ENCODE data around the gene MALAT1. TPM values are rescaled to one million over a fixed set of nuclear protein-coding genes. Genes with fewer than 3 reads are reported as not detected.

MALAT1 gene
- total and polyA plus RNA-seq, 2 experiments from 2014 or later, result 2,206 to 6,020 TPM

GRCh38 chr11:65504674-65505465, 6.0 kb downstream of the MALAT1 start:
- Histone ChIP-seq H3K9me2 (ENCODE audit: insufficient read depth) (no peaks in the 10 kb centered on the region), H3K27me3 (ENCODE audit: insufficient read depth) (no peaks in the 10 kb centered on the region), H3K27ac (ENCODE audit: low read depth) (peak overlapping the region; percentile 34), H3K4me3 (peak overlapping the region; percentile 65), H3K36me3 (ENCODE audit: insufficient read depth) (peaks cover 57% of the 10 kb centered on the region), H3K4me2 (peak overlapping the region; percentile 84), H3K79me2 (replicated peaks; ENCODE audit: insufficient read depth) (peaks cover 65% of the 10 kb centered on the region), H3K4me1 (ENCODE audit: insufficient read depth) (peaks cover 25% of the 10 kb centered on the region), H4K20me1 (replicated peaks; ENCODE audit: insufficient read depth) (peaks cover 56% of the 10 kb centered on the region), H2AFZ (no peak overlapping the region), H3F3A (replicated peaks; ENCODE audit: low read depth) (peaks cover 74% of the 10 kb centered on the region)
- ATAC-seq (no peak), DNase-seq (ENCODE audit: low spot score) (no peak)
- Mint-ChIP-seq H3K27ac (peak overlapping the region; percentile 23; the same call in 1 of the 2 replicates), H3K27me3 (ENCODE audit: insufficient read depth, low read depth, poor library complexity) (peaks cover 58% of the 10 kb centered on the region), H3K4me1 (peaks cover 40% of the 10 kb centered on the region), H3K9me3 (peaks cover 15% of the 10 kb centered on the region; the same call in 2 of the 3 replicates), H3K4me3 (no peak overlapping the region), H3K36me3 (ENCODE audit: low read depth) (no peaks in the 10 kb centered on the region; the same call in 2 of the 3 replicates)
- no peak for TF ChIP-seq JUNB (IDR thresholded peaks at IDR 0.05; ENCODE audit: unreplicated experiment)
- TF ChIP-seq NANOG (IDR thresholded peaks at IDR 0.05; ENCODE audit: borderline replicate concordance), result no peak
- no peak for TF ChIP-seq ZNF114 (CRISPR knock-in tag; IDR thresholded peaks at IDR 0.05)
- TF ChIP-seq, protein P1, sequence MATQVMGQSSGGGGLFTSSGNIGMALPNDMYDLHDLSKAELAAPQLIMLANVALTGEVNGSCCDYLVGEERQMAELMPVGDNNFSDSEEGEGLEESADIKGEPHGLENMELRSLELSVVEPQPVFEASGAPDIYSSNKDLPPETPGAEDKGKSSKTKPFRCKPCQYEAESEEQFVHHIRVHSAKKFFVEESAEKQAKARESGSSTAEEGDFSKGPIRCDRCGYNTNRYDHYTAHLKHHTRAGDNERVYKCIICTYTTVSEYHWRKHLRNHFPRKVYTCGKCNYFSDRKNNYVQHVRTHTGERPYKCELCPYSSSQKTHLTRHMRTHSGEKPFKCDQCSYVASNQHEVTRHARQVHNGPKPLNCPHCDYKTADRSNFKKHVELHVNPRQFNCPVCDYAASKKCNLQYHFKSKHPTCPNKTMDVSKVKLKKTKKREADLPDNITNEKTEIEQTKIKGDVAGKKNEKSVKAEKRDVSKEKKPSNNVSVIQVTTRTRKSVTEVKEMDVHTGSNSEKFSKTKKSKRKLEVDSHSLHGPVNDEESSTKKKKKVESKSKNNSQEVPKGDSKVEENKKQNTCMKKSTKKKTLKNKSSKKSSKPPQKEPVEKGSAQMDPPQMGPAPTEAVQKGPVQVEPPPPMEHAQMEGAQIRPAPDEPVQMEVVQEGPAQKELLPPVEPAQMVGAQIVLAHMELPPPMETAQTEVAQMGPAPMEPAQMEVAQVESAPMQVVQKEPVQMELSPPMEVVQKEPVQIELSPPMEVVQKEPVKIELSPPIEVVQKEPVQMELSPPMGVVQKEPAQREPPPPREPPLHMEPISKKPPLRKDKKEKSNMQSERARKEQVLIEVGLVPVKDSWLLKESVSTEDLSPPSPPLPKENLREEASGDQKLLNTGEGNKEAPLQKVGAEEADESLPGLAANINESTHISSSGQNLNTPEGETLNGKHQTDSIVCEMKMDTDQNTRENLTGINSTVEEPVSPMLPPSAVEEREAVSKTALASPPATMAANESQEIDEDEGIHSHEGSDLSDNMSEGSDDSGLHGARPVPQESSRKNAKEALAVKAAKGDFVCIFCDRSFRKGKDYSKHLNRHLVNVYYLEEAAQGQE (IDR thresholded peaks at IDR 0.05; ENCODE audit: unreplicated experiment), result no peak
- TF ChIP-seq POLR2AphosphoS5 (IDR thresholded peaks at IDR 0.05; ENCODE audit: low read depth), result peak; percentile 11; the same call in 1 of the 2 replicates
- TF ChIP-seq EZH2 (IDR thresholded peaks at IDR 0.05; ENCODE audit: low read depth, unreplicated experiment), result no peak

- no peak for DNase-seq (ENCODE audit: low spot score)
- H3K4me3 ChIP-seq, result peak overlapping the region; percentile 65
- no peaks in the 10 kb centered on the region; the same call in 2 of the 3 replicates for H3K36me3 Mint-ChIP-seq (ENCODE audit: low read depth)
- peaks cover 66% of the 10 kb centered on the region for H3F3A ChIP-seq (replicated peaks; ENCODE audit: low read depth)
- H3K27me3 Mint-ChIP-seq (ENCODE audit: insufficient read depth, low read depth, poor library complexity), result peaks cover 59% of the 10 kb centered on the region
- peak; percentile 40; the same call in 1 of the 2 replicates for TF ChIP-seq POLR2AphosphoS5 (IDR thresholded peaks at IDR 0.05; ENCODE audit: low read depth)
- TF ChIP-seq, protein P2, sequence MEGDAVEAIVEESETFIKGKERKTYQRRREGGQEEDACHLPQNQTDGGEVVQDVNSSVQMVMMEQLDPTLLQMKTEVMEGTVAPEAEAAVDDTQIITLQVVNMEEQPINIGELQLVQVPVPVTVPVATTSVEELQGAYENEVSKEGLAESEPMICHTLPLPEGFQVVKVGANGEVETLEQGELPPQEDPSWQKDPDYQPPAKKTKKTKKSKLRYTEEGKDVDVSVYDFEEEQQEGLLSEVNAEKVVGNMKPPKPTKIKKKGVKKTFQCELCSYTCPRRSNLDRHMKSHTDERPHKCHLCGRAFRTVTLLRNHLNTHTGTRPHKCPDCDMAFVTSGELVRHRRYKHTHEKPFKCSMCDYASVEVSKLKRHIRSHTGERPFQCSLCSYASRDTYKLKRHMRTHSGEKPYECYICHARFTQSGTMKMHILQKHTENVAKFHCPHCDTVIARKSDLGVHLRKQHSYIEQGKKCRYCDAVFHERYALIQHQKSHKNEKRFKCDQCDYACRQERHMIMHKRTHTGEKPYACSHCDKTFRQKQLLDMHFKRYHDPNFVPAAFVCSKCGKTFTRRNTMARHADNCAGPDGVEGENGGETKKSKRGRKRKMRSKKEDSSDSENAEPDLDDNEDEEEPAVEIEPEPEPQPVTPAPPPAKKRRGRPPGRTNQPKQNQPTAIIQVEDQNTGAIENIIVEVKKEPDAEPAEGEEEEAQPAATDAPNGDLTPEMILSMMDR (conservative IDR thresholded peaks at IDR 0.05; ENCODE audit: low read depth in 2 of 2), result no peak
- no peak overlapping the region for H2AFZ ChIP-seq
- H3K4me1 Mint-ChIP-seq, result peaks cover 40% of the 10 kb centered on the region
- no peak overlapping the region for H3K27ac Mint-ChIP-seq
- H3K4me1 ChIP-seq (ENCODE audit: insufficient read depth), result peaks cover 25% of the 10 kb centered on the region
- ATAC-seq, result no peak
- peak overlapping the region; percentile 34 for H3K27ac ChIP-seq (ENCODE audit: low read depth)
- peaks cover 48% of the 10 kb centered on the region for H4K20me1 ChIP-seq (replicated peaks; ENCODE audit: insufficient read depth)
- no peaks in the 10 kb centered on the region for H3K9me2 ChIP-seq (ENCODE audit: insufficient read depth)
- no peak overlapping the region; the same call in 2 of the 3 replicates for H3K4me3 Mint-ChIP-seq
- peaks cover 15% of the 10 kb centered on the region; the same call in 2 of the 3 replicates for H3K9me3 Mint-ChIP-seq
- H3K4me2 ChIP-seq, result peak overlapping the region; percentile 84; the same call in 1 of the 2 replicates
- H3K79me2 ChIP-seq (replicated peaks; ENCODE audit: insufficient read depth), result peaks cover 57% of the 10 kb centered on the region
- peaks cover 56% of the 10 kb centered on the region for H3K36me3 ChIP-seq (ENCODE audit: insufficient read depth)
- no peaks in the 10 kb centered on the region for H3K27me3 ChIP-seq (ENCODE audit: insufficient read depth)
Measured at GRCh38 chr11:65505466-65506289, 6.8 kb downstream of the MALAT1 start.

All from GM23338 (cell line).